Lower leg skin (tissue), 3 donors: ENCODE results near the gene ESAM.

Source experiments
- POLR2A ChIP-seq, 2 donors: fragments of 450-650 bp; IDR thresholded peaks; one replicate each; pipeline ENCODE4 v1.6.1; 2016 to 2017; ENCODE audit warnings: antibody characterized with exemption in 2 of 2, mild to moderate bottlenecking in 1 of 2, moderate library complexity in 1 of 2
- TF ChIP-seq, protein P1 (sequence below), 3 donors: fragments of 450-650 bp; IDR thresholded peaks; one replicate each; pipeline ENCODE4 v1.5.1; 2016; ENCODE audit warnings: antibody characterized with exemption in 3 of 3, mild to moderate bottlenecking in 3 of 3, moderate library complexity in 2 of 3

DNA sequence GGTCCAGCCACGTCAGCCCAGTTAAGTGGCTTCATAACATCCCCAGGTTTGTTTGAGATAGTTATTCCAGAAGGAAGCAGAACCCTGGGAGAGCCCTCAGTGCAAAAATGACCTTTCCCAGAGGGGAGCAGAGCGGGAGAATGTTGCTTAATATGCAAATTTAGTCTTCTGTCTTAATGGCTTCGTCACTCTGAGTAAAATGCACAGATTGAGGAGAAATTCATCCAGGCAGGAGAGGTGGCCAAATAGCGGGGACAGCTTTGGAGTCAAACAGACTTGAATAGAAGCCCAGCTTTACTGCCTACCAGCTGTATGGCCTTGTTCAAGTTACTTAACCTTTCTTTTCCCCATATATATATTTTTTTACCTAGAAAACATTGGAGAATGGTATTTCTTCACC, 34.6 kb downstream of the ESAM start:
- TF ChIP-seq, protein P1, sequence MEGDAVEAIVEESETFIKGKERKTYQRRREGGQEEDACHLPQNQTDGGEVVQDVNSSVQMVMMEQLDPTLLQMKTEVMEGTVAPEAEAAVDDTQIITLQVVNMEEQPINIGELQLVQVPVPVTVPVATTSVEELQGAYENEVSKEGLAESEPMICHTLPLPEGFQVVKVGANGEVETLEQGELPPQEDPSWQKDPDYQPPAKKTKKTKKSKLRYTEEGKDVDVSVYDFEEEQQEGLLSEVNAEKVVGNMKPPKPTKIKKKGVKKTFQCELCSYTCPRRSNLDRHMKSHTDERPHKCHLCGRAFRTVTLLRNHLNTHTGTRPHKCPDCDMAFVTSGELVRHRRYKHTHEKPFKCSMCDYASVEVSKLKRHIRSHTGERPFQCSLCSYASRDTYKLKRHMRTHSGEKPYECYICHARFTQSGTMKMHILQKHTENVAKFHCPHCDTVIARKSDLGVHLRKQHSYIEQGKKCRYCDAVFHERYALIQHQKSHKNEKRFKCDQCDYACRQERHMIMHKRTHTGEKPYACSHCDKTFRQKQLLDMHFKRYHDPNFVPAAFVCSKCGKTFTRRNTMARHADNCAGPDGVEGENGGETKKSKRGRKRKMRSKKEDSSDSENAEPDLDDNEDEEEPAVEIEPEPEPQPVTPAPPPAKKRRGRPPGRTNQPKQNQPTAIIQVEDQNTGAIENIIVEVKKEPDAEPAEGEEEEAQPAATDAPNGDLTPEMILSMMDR (IDR thresholded peaks at IDR 0.05), result no peak
- no peak for TF ChIP-seq POLR2A (IDR thresholded peaks at IDR 0.05)
